Stimulated activated CD8-positive, alpha-beta memory T cell treated with anti-CD3 and anti-CD28 coated beads, Interleukin-12 subunit alpha, Interleukin-12 subunit beta, amount 100 ng/mL, for 24 hours (primary cell): ENCODE data around the gene CEP85L.

Experiments used
- DNase-seq: peaks from one replicate; pipeline ENCODE4 v3.0.0-alpha.2; 2020; ENCODE audit errors: extremely low read depth

Gene CEP85L

DNA sequence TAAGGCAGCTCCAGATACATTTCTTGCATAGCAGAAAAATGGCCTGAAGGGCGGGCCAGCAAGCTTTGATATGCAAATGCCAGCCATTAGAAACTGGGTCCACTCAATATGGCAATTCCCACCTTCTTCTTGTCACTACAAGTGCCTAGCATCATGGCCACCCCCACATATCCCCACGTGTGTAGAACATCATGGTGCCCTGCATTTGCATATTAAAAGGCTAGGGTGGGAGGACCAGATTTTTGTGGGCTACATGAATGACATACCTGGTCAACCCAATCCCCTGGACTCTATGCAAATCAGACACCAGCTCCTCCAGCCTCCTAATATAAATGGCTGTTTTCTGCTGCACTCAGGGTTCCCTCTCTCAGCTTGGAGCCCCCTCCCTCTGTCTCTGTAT is 71.6 kb downstream of the CEP85L start:
- DNase-seq: no peak

DNA sequence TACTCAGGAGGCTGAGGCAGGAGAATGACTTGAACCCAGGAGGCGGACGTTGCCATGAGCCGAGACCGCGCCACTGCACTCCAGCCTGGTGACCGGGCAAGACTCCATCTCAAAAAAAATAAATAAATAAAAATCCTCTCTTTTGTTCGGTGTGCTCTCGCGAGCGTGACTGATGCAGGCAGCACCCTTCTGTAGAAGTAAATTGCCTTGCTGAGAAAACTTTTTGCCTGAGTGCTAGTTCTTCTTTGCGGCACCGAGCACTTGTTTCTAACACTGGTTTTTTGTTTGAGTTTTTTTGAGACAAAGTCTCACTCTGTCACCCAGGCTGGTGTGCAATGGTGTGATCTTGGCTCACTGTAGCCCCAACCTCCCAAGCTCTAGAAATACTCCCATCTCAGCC is 72.8 kb downstream of the CEP85L start:
- no peak for DNase-seq

DNA sequence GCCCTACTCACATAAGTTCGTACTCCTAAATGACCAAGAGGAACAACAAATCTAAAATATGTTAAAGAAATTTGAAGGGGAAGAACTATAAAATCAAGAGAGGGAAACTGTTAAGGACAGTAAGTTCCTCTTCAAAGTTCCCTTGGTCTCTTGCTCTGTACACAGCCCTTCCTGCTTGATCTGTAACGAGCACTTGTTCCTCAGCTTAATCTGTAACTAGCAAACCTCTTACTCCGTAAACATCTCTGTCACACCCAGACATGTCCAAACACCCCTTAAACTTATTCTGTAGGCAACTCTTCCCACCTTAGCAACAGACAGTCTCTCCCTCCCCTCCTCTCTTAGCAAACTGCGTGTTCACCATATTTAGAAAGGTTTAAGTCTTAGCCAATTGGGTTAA is 73.4 kb downstream of the CEP85L start:
- DNase-seq: no peak

DNA sequence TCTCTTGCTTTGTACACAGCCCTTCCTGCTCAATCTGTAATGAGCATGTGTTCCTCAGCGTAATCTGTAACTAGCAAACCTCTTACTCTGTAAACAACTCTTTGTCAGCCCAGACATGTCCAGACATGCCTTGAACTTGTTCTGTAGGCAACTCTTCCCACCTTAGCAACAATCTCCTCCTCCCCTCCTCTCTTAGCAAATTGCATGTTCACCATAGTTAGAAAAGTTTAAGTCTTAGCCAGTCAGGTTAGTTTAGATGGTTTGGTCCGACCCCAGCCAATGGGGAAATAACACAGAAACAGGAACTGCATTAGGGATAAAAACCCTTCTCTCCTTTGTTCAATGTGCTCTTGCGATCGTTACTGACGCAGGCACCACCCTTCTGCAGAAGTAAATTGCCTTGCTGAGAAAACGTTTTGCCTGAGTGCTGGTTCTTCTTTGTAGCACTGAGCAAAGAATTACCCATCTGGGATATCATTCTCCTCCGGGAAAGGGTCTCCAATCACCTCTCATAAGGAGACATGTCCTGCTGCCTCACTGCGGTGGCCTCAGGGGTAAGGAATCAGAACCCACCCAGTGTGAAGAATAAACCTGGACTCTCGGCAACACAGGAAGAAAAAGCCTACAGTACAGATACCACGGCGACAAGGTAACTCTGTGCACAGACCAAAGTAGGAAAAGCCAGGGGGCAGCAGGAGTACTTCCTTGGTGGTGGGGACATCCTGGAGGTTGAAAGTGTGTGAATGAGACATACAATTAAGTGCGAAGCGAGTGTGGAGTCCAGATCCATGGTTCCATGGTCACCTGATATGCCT is 77.1 kb downstream of the CEP85L start:
- no peak for DNase-seq

DNA sequence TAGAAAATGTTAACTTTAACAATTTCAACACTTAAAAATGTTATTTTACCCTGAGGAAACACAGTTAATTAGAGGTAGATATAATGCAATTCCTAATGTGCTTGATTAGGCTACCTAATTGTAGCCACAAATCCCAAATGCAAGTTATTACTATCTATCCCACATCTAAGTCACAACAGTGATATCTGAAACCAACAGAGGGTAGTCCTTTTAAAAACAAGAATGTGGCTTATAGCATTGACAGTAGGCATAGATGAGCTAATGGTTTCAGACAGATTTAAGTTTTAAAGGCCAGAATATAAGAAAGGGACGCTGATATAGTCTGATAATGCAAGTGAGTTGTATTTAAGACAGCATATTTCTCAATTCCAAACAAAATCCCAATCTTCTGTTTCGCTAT is 80.3 kb downstream of the CEP85L start:
- DNase-seq: no peak

DNA sequence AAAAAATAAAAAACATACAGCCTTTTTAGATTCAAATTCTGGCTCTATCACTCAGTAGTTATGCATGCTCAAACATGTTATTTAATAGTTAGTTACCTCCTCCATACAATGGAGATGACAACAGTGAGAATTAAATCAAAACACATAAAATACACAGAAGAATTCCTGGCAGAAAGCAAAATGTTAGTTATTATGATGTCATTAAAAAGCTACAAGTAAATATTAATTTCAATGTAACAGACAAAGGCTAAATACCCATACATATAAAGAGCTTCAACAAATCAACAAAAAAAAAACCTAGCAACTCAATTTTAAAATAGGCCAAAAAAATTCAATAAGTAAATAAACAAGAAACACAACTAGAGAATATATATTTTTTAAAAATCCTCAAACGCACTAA is 81.9 kb downstream of the CEP85L start:
- DNase-seq: no peak

DNA sequence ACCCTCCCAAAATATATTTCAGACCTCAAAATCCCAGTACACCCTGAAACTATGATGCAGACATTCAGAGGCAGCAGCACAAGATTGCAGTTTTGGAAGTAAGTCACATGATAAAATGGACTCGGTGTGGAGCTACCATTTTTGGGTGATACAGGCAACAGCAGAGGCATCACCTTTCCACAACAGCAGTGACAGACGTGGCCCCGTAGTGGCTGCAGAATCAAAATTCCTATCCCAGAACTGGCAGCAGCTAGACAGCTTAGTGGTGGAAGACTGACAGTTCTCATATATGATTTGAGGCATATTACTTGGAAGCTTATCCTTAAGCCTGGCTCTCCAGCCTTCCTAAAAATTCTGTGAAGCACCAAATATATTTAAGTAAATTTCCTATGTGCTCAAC is 83.4 kb downstream of the CEP85L start:
- no peak for DNase-seq

DNA sequence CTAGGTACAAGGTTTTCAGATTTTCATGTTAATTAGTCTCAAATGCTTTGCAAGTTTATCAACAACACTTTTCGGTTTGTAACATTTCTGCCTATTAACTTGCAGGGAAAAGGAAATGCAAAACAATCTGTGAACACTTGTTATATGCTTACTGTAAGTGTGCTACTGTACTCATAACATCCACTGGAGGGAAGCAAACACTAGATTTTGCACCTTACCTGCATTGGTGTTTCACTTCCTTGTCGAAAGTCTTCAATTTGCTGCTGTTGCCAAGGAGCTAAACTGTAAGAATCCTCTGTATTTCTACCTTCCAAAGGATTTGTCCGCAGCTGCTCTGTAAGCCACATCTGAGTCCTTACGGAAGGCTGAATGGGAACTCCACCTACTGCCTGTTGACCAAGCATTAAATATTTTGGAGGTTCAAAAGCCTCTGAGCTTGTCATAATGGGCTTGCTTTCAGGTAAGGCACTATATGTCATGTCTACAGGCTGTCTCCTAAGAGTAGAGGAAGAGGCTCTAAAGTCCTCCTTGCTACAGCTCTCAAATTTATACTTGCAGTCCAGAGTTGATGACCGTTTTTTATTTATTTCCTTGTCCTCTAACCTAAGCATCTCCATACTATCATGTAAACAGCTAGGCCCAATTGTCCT is 86.0 kb downstream of the CEP85L start:
- DNase-seq: no peak

DNA sequence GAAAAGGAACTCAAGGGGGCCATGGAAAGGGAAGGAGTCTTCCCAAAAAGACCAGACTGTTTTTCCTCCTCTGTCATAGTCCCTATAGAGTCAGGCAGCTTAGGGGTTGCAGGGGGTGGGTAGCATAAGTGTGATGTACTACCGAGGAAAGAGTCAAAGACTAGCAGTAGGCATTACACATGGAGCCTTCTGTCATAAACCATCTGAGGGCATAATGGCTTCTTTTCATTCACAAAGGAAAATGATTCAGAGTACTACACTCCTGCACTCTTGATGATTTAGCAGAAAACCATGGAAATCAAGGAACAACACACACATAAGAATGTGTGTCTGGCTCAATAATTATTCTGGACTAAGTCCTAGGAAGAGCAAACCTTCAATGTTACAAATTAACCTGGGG is 88.4 kb downstream of the CEP85L start:
- DNase-seq: no peak

DNA sequence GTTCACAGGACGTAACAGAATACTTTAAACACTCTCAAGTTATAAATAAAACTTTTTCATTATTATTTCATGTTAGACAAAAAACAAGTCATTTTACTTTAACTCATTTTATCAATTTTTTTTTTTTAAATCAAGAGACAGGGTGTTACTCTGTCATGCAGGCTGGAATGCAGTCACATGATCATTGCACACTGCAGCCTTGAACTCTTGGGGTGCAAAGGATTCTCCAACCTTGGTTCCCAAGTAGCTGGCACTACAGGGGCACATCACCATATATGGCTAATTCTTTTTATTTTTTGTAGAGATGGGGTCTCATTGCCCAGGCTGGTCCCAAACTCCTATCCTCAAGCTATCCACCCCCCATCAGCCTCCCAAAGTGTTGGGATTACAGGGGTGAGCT is 89.1 kb downstream of the CEP85L start:
- DNase-seq: no peak

DNA sequence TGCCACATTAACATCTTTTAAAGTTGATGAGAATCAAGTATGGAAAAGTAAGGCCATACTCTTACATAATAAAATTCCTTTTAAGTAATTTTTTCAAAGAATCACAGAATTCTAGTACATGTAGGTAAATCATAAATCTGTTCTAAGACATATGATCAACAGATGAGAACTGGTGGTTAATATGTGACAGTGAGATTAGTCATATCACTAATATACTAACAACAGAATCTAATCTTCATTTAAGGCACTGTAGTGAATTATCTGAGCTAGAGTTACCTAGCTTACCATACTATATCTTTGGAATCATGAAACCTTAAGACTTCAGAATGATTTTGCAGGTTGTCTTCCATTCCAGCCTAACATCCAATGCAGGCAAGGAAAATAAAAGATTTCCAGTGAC is 91.7 kb downstream of the CEP85L start:
- DNase-seq: no peak

DNA sequence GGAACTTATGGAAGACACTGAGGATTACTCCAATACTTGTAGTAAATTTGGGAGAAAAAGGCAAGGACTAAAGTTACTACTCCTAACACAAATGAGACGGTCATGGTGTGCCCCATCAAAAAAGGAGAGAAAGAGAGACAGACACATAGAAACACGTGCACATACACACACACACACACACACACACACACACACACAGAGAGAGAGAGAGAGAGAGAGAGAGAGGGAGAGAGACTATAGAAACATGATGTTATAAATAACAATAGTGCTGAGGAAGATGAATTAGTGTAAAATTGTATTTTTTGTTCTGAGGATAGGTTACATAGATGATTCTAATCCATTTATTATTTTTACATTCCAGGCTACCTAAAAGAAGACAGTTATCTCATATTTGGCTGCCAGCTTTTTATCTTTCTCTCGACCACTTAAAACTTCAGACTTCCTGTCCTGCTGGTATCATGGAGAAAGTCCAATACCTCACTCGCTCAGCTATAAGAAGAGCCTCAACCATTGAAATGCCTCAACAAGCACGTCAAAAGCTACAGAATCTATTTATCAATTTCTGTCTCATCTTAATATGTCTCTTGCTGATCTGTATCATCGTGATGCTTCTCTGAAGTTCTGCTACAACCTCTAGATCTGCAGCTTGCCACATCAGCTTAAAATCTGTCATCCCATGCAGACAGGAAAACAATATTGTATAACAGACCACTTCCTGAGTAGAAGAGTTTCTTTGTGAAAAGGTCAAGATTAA is 92.8 kb downstream of the CEP85L start:
- DNase-seq: no peak

DNA sequence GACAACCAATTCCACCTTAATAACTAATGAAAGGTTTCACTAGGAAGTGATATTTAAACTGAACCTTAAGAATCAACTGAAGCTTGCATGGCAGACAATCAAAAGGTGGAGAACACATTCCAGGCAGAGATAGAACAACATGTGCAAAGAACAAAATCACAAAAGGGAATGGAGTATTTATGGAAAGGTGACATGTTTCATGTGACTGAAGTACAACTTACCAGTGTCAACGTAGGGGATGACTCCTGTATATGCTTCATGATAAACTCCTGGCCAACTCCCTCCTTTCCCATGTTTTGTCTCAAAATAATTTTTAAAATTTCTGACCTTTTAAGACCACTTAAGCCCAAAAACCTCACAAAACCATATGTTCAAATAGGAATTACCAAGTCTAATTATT is 96.7 kb downstream of the CEP85L start:
- no peak for DNase-seq

DNA sequence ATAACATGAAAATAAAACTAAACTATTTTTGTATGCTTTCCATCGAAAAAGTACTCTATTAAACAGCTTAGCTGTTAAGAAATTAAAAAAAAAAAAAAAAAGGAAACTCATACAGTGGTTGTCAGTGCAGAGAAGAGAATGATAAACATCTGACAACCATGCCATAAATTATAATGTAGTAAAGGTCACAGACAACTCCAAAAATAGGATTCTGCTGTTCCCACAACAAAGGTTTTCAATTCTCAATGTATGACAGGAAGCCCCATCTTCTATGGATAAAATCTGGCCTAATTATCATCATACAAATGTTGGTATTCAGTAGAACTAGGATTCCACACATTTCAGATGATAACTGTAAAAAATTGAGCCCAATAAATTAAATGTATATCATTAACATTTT is 98.3 kb downstream of the CEP85L start:
- DNase-seq: no peak

DNA sequence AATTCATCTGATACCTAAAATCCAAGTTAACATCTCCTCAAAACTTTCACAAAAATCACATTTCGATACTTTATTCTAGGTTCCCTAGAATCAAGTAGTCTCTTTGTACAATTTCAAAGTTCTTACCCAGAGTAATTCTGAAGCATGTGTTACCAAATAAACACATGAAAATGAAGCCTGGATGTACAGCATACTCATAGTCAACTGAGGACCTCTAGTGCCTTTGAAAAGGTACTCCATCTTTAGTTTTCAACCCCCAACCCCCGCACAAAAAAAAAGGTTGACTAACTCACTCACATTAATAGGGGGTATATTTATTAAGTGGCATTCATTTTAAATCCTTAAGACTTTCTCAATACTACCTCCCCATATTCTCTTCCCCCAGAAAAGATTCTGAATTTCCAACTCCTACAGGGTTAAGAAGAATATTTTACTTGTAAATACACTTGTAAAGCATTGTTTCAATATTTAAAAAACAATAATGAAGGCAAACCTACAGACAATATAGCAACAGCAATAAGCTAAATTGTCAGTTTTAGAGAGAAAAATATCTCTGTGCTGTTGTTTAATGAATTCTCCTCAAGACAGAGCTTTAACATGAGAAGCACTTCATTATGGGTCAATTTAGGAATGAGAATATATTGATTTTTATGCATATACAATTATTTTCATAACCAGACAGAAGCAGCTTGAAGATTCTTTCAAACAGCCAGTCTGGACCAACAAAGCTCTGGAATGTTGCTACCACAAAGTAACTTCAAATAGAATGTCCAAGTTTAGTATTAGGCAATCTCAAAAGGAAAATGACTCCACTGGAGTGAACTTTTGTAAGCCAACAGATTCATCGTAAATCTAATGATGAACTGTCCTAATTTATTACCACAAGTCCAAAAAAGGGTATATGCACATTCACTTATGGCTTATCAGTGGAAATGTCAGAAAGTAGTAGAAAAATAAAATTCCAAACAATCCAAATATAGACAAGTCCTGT is 100.0 kb downstream of the CEP85L start:
- DNase-seq: no peak

DNA sequence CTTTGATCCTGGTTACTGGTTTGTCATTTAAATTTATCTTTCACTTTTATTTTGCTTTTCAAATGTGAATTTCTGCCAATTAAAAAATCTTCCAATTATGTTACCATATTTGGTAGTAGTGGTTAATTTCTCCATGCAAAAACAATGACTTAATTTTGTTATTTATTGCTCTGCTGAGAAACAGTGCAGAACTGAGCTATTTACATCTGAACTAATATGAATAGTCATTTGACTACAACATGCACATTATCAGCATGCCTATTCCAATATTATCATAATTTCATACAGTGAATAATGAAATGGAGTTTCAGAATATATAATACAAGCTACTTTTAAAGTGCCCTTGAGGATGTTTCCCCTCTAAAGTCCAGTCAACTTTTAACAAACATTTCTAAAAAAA is 102.8 kb downstream of the CEP85L start:
- DNase-seq: no peak

DNA sequence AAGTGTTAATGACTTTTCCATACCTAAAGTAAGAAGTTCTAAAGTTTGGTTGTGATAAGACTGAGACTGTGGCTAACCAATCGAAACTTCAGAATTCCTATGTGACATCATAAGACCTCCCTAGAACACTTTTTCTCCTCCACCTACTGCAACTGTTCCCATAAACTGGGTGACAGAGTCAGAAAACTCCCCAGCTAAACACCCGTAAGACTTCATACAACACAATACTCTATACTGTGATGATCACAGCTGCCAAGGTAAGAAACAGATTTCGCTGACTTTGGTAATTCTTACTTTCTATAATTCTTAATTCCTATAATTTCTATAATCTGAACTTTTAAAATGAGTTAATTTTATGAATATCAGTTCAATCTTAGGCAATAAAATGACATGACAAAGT is 103.3 kb downstream of the CEP85L start, which contains the start of gene PLN:
Gene PLN, plus strand, starts transcription at position 161 of the 400 bp plus-strand sequence. CDS start 10,626 bp downstream, outside the sequence.
- no peak for DNase-seq

DNA sequence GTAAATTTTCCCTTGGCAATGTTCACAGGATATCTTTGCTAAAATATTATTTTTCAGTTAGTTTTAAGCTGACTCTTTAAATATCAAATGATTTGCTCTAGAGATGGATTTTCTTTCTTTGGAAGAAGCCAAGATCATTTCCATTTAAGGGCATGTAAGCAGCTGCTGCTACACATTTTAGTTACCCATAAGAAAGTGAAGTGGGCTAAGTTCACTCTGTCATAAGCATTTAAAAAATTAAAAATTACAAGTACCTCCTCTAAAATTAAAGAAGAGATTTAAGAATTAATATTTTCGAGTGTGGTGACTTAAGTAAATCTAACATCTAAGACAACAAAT is 104.5 kb downstream of the CEP85L start:
- no peak for DNase-seq

DNA sequence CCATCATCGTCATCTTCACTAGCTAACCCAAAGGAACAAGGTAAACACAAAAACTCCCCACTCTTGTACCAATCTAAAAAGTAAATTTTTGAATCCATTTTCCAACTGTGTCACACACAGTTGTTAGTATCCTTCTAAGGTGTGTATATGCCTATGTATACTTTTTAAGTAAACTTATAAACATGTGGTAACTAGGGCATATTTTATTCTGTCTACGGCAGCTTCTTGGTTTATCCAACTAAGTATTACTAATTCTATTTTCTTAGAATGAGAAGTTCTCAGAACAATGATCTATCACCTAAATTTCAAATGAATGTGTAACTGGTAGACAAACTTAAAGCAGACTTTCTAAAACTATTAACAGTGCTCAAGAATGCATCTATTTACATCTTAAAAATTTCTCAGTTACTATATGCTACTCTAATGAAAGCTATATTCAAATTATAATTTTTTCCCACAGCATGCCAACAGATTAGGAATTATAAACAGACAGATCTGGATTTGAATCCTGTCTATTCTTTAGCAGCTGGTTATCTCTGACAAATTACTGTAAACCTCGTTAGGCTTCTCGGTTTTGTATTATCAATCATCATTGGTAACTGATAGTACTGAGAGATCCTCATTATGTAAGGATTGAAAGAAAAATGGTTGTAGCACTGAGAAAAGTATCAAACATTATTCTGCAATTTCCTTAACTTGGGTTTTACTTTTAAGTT is 105.1 kb downstream of the CEP85L start:
- DNase-seq: no peak

DNA sequence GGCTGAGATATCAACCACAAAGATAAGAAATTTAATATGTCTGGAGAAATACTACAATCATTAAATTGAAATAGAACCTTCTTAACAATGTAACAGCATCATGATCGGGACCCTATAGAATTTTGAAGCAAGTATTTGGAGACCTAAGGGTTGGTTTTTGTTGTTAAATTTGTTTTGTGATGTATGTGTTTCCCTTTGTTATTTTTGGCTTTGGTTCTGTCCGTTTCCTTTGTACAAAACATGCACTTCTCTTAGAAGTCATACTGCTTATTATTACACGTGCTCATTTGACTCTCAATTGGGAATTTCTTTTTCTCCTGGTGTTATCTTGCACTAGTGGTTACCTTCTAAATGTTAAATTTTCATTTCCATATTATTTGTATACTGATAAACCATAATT is 107.3 kb downstream of the CEP85L start:
- no peak for DNase-seq
